ENCODE measurements around the gene STPG3. TPM values are rescaled to one million over a fixed set of nuclear protein-coding genes. Genes with fewer than 3 reads are reported as not detected.

STPG3 gene
- total RNA-seq, 4 donors from 2014 or later = not detected

DNA sequence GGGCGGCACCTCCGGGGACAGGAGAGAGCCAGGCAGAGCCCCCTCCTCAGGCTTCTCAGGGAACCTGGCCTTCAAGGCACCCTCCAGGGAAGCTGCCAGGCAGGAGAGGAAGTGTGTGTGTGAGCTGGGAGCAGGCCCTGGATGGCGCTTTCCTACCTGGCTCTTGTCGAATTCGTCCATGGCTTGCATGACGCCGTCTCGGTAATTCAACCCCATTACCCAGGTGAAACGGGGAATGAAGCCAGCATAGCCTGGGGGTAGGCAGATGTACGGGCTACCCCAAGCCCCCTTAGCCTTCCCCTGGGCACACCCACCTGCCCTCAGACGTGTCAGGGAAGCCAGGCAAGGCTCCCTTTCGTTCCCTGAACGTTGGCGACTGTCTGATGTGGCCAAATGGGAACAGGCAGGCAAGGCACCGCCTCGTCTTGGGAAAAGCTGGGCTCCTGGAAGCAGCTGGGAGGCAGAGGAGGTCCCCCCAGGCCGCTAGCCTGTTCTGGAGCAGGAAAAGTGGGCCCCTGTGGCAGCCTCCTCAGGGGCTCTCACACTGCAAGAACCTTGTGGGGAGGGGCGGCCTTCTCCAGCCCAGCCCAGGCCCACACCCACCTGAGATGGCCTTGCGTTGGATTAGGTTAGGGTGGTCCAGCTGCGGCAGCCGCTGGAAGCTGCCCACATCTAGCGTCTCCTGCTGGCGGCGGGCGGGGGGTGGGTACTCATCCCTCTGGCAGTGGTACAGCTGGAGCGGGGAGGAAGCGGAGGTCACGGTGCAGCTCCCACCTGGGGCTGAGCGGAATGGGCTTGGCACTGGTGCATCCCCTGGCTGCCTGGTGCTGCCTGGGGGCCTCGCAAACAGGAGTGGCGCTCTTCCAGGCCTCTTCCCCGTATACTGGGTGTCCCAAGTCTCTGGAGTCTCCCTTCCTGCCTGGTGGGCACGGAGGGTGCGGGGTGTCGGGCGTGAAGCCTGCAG, 6.3 kb upstream of the STPG3 start:
- H3K27me3 ChIP-seq = no peaks in the 10 kb centered on the region
- intact Hi-C loops (cut with DNase I; ENCODE audit: low total_unique reads) = no loop called here
- no peak overlapping the region for H3K4me3 ChIP-seq
- peaks cover 0 to 6% of the 10 kb centered on the region in 2 donors for H3K4me1 ChIP-seq
- H3K9me3 ChIP-seq = no peaks in the 10 kb centered on the region
- DNase-seq = no peak
- no peaks in the 10 kb centered on the region for H3K36me3 ChIP-seq
- TF ChIP-seq POLR2A (IDR thresholded peaks at IDR 0.05) (no peak), CTCF (IDR thresholded peaks at IDR 0.05) (no peak)
- no peak overlapping the region for H3K27ac ChIP-seq

GRCh38 chr9:137245450-137246421, 5.3 kb upstream of the STPG3 start:
- intact Hi-C loops (cut with DNase I; ENCODE audit: low total_unique reads) = no loop called here
- no peaks in the 10 kb centered on the region for H3K9me3 ChIP-seq
- TF ChIP-seq CTCF (IDR thresholded peaks at IDR 0.05) = no peak
- no peak for TF ChIP-seq POLR2A (IDR thresholded peaks at IDR 0.05)

DNA sequence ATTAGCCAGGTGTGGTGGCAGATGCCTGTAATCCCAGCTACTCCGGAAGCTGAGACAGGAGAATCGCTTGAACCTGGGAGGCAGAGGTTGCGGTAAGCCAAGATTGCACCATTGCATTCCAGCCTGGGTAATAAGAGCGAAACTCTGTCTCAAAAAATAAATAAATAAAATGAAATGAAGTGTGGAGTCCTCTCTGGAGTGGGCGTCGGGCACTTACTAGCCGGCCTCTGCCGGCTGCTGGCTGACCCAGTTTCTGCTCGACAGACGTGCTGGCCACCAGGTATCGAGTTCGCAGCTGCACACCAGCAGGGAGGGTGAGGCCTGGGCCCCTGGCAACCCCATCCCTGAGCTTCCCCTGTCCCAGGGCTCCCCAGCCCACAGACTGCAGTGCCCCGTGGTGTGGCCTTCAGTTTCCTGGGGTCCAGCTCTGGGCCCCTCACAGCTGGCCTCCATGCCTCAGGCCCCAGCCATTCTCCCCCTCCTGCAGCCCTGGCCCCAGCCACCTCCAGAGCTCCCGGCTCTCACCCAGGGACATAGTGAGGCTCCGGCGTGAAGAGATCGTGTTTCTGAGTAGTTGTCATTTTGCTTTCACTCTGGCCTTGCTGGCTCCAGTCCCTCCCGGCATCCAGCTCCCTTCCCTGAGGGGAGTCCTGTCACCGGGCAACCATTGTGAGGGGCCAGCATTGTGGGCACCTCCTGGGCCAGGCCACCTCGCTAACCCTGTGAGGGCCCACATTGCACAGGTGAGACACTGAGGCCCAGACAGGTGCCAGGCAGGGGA, 3.8 kb upstream of the STPG3 start:
- H3K4me3 ChIP-seq = no peak overlapping the region
- no peak for DNase-seq
- H3K27me3 ChIP-seq = no peaks in the 10 kb centered on the region
- H3K4me1 ChIP-seq = peaks cover 0 to 6% of the 10 kb centered on the region in 2 donors
- no peak overlapping the region for H3K27ac ChIP-seq
- intact Hi-C loops (cut with DNase I; ENCODE audit: low total_unique reads) = no loop called here
- no peaks in the 10 kb centered on the region for H3K9me3 ChIP-seq
- H3K36me3 ChIP-seq = no peaks in the 10 kb centered on the region
- TF ChIP-seq CTCF (IDR thresholded peaks at IDR 0.05) (no peak), POLR2A (IDR thresholded peaks at IDR 0.05) (no peak)

More at GRCh38 chr9:137245450-137246421, 5.3 kb upstream of the STPG3 start:
- DNase-seq = no peak
- Histone ChIP-seq H3K36me3 (no peaks in the 10 kb centered on the region), H3K27me3 (no peaks in the 10 kb centered on the region), H3K4me1 (peaks cover 0 to 6% of the 10 kb centered on the region in 2 donors), H3K27ac (no peak overlapping the region), H3K4me3 (no peak overlapping the region)

GRCh38 chr9:137247916-137248175, 3.2 kb upstream of the STPG3 start:
- no peaks in the 10 kb centered on the region for H3K9me3 ChIP-seq
- DNase-seq = no peak
- intact Hi-C loops (cut with DNase I; ENCODE audit: low total_unique reads) = no loop called here
- H3K36me3 ChIP-seq = no peaks in the 10 kb centered on the region
- peaks cover 0 to 3% of the 10 kb centered on the region in 2 donors for H3K4me1 ChIP-seq
- TF ChIP-seq CTCF (IDR thresholded peaks at IDR 0.05) (no peak), POLR2A (IDR thresholded peaks at IDR 0.05) (no peak)
- no peak overlapping the region for H3K27ac ChIP-seq
- H3K4me3 ChIP-seq = no peak overlapping the region
- H3K27me3 ChIP-seq = no peaks in the 10 kb centered on the region
